Muscle layer of colon (tissue), 2 donors: ENCODE measurements around the gene CTBP2.
"Not testable (repeated sequence)": the region's sequence is repeated elsewhere in the genome, so short reads cannot be mapped to it uniquely, and the experiment has no call there.

ENCODE experiments used
- H3K27ac ChIP-seq: one replicate; pipeline ENCODE4 v1.7.0; 2013; ENCODE audit warnings: low read depth, mild to moderate bottlenecking, low read length, moderate library complexity
- H3K27me3 ChIP-seq, 2 donors: one replicate each; pipeline ENCODE4 v1.7.0; 2013; ENCODE audit warnings: low read length in 2 of 2, mild to moderate bottlenecking in 2 of 2; ENCODE audit not compliant: insufficient read depth in 2 of 2, control insufficient read depth in 1 of 2
- H3K36me3 ChIP-seq: one replicate; pipeline ENCODE4 v1.7.0; 2013; ENCODE audit warnings: mild to moderate bottlenecking, low read length; ENCODE audit not compliant: insufficient read depth
- H3K4me1 ChIP-seq: one replicate; pipeline ENCODE4 v1.7.0; 2013; ENCODE audit warnings: mild to moderate bottlenecking, low read length; ENCODE audit not compliant: insufficient read depth
- H3K4me3 ChIP-seq, 2 donors: one replicate each; pipeline ENCODE4 v1.7.0; 2013; ENCODE audit warnings: low read length in 2 of 2, low read depth in 1 of 2, mild to moderate bottlenecking in 1 of 2, moderate library complexity in 1 of 2
- H3K9ac ChIP-seq: one replicate; pipeline ENCODE4 v1.7.0; 2013; ENCODE audit warnings: low read length
- H3K9me3 ChIP-seq: one replicate; pipeline ENCODE4 v1.7.0; 2013; ENCODE audit warnings: mild to moderate bottlenecking, low read length
- donor health status: abdominal sarcoma.
- donor health status: Adenocarcinoma of cecum.

Gene CTBP2

GRCh38 chr10:124995605-124996004 lies 164.8 kb downstream of the CTBP2 start:
- peaks cover 76% of the 10 kb centered on the region for H3K36me3 ChIP-seq
- no peaks in the 10 kb centered on the region for H3K9me3 ChIP-seq
- peaks cover 17% of the 10 kb centered on the region for H3K4me1 ChIP-seq

GRCh38 chr10:124994573-124995473 lies 165.5 kb downstream of the CTBP2 start:
- H3K9me3 ChIP-seq = no peaks in the 10 kb centered on the region
- no peak overlapping the region for H3K4me3 ChIP-seq
- H3K9ac ChIP-seq = no peak overlapping the region
- peaks cover 9% of the 10 kb centered on the region for H3K4me1 ChIP-seq
- H3K27ac ChIP-seq = no peak overlapping the region
- H3K36me3 ChIP-seq = peaks cover 74% of the 10 kb centered on the region
- no peaks in the 10 kb centered on the region for H3K27me3 ChIP-seq

More at GRCh38 chr10:124995605-124996004, 164.8 kb downstream of the CTBP2 start:
- H3K9ac ChIP-seq = no peak overlapping the region
- H3K27ac ChIP-seq = no peak overlapping the region
- no peaks in the 10 kb centered on the region for H3K27me3 ChIP-seq
- H3K4me3 ChIP-seq = no peak overlapping the region

GRCh38 chr10:124993736-124994451 lies 166.5 kb downstream of the CTBP2 start:
- Histone ChIP-seq H3K9me3 (no peaks in the 10 kb centered on the region), H3K4me1 (no peaks in the 10 kb centered on the region), H3K27me3 (no peaks in the 10 kb centered on the region), H3K27ac (no peak overlapping the region), H3K36me3 (peaks cover 79% of the 10 kb centered on the region), H3K9ac (no peak overlapping the region), H3K4me3 (no peak overlapping the region)

GRCh38 chr10:124993345-124993708 lies 167.0 kb downstream of the CTBP2 start:
- Histone ChIP-seq H3K36me3 (peaks cover 79% of the 10 kb centered on the region), H3K27me3 (no peaks in the 10 kb centered on the region), H3K4me3 (no peak overlapping the region), H3K27ac (no peak overlapping the region), H3K9ac (no peak overlapping the region), H3K9me3 (no peaks in the 10 kb centered on the region), H3K4me1 (no peaks in the 10 kb centered on the region)

GRCh38 chr10:124992462-124993344 lies 167.7 kb downstream of the CTBP2 start:
- H3K27me3 ChIP-seq = no peaks in the 10 kb centered on the region
- no peak overlapping the region for H3K4me3 ChIP-seq
- H3K9me3 ChIP-seq = no peaks in the 10 kb centered on the region
- H3K36me3 ChIP-seq = peaks cover 81% of the 10 kb centered on the region
- no peak overlapping the region for H3K9ac ChIP-seq
- no peak overlapping the region for H3K27ac ChIP-seq
- no peaks in the 10 kb centered on the region for H3K4me1 ChIP-seq

- Histone ChIP-seq H3K27me3 (no peaks in the 10 kb centered on the region), H3K9ac (no peak overlapping the region), H3K4me3 (no peak overlapping the region), H3K9me3 (no peaks in the 10 kb centered on the region), H3K4me1 (no peaks in the 10 kb centered on the region), H3K27ac (no peak overlapping the region), H3K36me3 (peaks cover 79% of the 10 kb centered on the region)
Observed at GRCh38 chr10:124991835-124992234, 168.5 kb downstream of the CTBP2 start.

- Histone ChIP-seq H3K4me1 (no peaks in the 10 kb centered on the region), H3K9ac (no peak overlapping the region), H3K36me3 (peaks cover 76% of the 10 kb centered on the region), H3K27ac (no peak overlapping the region), H3K9me3 (no peaks in the 10 kb centered on the region), H3K27me3 (no peaks in the 10 kb centered on the region), H3K4me3 (no peak overlapping the region)
Observed at GRCh38 chr10:124990671-124991625, 169.4 kb downstream of the CTBP2 start.

GRCh38 chr10:124989526-124989925 lies 170.8 kb downstream of the CTBP2 start:
- no peaks in the 10 kb centered on the region for H3K27me3 ChIP-seq
- no peaks in the 10 kb centered on the region for H3K4me1 ChIP-seq
- peaks cover 77% of the 10 kb centered on the region for H3K36me3 ChIP-seq
- H3K4me3 ChIP-seq = no peak overlapping the region
- H3K27ac ChIP-seq = no peak overlapping the region
- H3K9me3 ChIP-seq = no peaks in the 10 kb centered on the region
- no peak overlapping the region for H3K9ac ChIP-seq

- not testable (repeated sequence) for H3K9me3 ChIP-seq, H3K4me3 ChIP-seq, H3K9ac ChIP-seq, H3K4me1 ChIP-seq, H3K27me3 ChIP-seq, H3K27ac ChIP-seq
- peaks cover 75% of the 10 kb centered on the region for H3K36me3 ChIP-seq
Observed at GRCh38 chr10:124988753-124989152, 171.6 kb downstream of the CTBP2 start.

- Histone ChIP-seq H3K36me3 (peaks cover 74% of the 10 kb centered on the region), H3K4me1 (no peaks in the 10 kb centered on the region), H3K27ac (no peak overlapping the region)
Observed at GRCh38 chr10:124987788-124988187, 172.6 kb downstream of the CTBP2 start.

More at GRCh38 chr10:124987788-124988187, 172.6 kb downstream of the CTBP2 start:
- Histone ChIP-seq H3K9me3 (no peaks in the 10 kb centered on the region), H3K27me3 (no peaks in the 10 kb centered on the region), H3K4me3 (no peak overlapping the region), H3K9ac (no peak overlapping the region)
